ENCODE results near the gene SIL1.

GRCh38 chr5:139124774-139125520, 73.2 kb downstream of the SIL1 start:
- TF ChIP-seq POLR2AphosphoS5 (IDR thresholded peaks at IDR 0.05) (no peak), CTCF (IDR thresholded peaks at IDR 0.05) (no peak), POLR2A (IDR thresholded peaks at IDR 0.05) (no peak), EP300 (IDR thresholded peaks at IDR 0.05) (no peak)

All from gastroesophageal sphincter (tissue), 3 donors.